ENCODE results near the gene KCNK17.

Gene KCNK17

GRCh38 chr6:39335780-39336545 is 21.7 kb upstream of the KCNK17 start:
- peak; percentile 91 for DNase-seq

GRCh38 chr6:39333644-39334438 is 19.6 kb upstream of the KCNK17 start:
- no peak for DNase-seq

DNA sequence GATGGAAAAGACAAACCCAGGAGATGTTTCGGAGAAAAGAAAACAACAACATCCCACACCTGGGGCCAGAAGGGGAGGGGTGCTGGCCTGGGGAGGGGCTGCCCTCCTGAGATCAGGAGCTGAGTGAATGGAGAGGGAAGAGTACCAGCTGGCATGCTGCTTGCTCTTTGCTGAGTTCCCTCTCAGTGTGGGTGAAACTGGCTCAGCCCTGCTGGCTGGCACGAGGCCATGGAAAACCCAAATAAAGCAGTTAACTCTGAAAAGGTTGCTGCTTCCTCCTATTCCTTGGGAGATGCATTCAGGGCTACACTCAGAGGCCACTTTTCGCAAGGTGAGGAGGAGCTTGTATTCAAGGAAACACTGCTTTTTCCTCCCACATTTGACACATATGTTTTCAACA is 16.3 kb upstream of the KCNK17 start:
- DNase-seq, result peak; percentile 65

DNA sequence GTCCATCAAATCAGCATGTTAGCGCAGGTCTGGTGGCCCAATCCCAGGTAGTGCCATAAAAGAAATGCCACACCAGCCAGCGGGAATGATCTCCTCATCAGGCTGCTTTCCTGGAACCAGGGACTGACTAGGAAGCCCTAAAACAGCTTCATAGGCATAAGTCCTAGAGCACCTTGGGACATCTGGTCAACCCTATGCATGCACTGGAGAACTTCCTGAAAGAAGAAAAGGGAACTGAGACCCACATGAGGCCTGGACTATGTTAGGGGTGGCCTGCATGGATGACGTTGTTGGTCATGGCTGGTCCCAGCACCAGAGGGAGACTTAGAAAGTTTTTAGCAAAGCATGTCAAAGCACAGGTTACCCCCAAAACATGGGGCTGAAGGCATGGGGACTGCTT is 15.8 kb upstream of the KCNK17 start:
- DNase-seq, result peak; percentile 24

GRCh38 chr6:39328066-39328465 is 13.8 kb upstream of the KCNK17 start:
- no peak for DNase-seq

DNA sequence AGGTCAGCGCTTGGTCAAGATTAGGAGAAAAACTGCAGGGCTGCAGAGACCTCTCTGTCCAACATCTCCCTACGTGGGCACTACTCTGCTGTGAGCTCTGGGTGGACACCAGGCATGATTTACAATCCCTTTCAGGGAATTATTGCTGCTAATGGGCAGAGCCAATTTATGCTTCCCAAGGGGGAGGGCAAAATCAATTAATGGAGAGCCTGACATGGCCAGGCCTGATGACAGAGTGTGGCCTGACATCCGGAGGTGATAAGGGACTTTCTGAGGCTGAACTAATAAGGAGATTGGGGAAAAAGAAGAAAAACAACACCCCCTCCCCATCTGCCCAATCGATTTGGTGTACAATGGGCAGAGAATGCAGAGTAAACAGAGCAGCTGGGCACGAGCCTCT is 13.3 kb upstream of the KCNK17 start:
- DNase-seq, result no peak

DNA sequence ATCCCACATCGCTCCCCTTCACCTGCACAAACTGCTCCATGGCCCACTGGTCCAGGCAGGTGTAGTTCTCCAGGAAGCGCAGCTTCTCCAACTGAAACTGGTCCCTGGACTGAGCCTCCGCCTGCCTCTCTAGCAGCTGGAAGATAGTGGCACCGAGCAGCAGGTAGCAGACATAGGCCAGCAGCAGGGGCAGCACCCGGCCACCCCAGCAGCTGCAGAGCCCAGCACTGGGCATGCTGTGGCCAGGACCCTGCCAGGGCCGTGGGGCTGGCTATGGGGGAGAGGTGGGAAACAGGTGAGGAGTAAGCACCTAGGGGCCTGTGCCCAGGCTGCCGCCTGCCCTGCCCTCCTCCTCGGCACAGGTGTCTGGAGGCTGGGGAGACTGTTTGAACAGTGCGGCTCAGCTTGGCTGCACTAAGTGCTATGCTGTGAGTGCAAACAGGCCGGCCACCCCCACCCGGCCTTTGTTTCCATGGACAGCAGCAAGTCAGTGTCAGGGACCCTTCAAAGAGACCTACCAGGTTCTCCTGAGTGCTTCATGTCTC is 8.2 kb upstream of the KCNK17 start, which contains the start of gene KCNK16:
KCNK16 (minus strand) TSS at position 397 of the 545 bp plus-strand sequence; CDS start at position 235, 162 bp downstream.
- DNase-seq, result no peak

DNA sequence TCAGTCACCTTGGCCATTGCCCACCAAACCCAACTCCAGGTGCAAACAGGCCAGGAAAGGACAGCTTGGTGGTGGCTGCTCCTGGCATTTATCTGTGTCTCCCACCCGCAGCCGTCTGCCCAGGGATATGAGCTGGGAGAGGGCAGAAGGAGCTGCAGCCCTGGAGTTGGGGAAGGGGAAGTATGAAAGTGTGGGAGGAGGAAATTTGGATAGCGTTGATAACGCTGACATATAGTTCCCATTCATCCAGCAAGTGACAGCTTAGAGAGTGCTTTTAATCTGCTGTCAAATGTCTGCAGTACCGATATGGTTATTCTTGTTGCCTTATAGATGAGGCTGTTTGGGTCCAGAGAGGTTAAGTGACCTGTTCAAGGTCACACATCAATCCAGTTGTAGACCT is 7.5 kb upstream of the KCNK17 start:
- peak; percentile 61 for DNase-seq

DNA sequence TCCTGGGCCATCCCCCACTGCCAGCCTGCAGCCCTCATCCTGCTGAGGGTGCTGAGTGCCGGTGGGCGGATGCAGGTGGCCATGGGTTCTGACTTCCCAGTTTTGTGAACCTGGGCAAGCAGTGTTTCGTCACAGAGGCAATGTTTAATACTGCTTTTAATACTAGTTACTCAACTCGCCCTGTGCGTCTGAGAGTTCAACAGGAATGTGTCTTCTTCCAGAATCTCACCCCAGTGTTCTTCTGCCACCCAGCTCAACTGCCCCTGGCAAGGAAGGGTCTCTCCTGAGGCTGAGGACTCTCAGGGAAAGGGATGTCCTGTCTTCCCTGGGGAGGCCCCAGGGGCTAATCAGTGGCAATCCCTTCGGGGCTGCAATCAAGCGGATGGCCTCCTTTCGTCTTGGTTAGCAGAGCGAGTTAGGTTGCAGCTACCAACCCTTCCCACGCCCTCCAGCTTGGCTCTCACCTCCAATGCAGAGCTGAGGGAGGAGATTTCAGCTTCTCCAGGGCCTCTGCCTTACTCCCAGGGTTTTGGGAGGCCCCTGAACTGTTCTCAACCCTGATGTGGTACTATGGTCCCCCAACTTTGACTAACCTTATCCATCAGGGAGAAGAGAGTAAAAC is 6.3 kb upstream of the KCNK17 start:
- no peak for DNase-seq

GRCh38 chr6:39319621-39320362 is 5.6 kb upstream of the KCNK17 start:
- no peak for DNase-seq

DNA sequence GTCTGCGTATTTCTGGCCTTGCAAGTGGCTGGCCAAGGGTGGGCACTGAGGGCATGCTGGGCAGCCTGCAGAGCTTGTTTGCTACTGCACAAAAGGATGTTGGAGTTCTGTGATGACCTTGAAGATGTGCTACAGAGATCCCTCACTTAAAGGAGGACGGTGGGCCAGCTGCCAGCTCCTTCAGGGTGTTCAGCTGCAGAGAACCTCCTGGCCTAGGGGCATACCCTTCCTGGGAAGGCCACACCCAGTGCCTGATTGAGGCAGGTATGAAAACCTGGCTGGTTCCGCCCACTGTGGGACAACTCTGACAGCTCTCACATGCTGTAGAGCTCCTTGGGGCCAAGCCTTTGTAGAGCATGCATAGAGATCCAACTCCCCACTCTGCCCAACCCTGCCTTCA is 3.0 kb upstream of the KCNK17 start:
- no peak for DNase-seq

- no peak for DNase-seq
These were observed 520 bp downstream of the KCNK17 start for GRCh38 chr6:39313526-39314272.

DNA sequence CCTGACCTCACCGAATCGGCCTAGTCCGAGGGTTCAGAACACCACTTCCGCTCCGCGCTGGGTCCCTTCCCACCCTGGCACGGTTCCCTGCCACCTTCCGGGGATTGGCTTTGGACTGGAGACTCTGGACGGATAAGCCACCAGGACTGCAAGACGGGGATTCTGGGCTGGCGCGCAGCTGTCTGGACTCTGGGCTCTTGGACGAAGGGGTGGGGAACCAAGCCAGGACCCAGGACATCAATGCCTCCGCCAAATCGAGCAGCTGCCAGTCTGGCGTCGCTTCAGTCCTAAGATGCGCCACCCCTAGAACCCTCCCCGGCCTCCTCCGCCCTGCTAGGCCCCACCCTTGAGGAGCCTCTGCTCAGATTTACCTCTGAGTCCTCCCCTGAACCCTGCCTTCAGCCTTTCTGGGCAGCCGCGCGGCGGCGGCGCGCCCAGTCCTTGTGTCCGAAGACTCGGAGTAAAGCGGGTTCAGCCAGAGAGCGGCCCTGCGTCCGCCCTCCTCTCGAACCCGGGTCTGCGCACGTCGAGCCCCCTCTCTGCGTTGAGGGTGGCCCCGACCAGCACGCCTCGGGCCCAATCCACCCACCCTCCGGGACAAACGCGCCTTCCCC is 1.2 kb downstream of the KCNK17 start:
- DNase-seq, result no peak

DNA sequence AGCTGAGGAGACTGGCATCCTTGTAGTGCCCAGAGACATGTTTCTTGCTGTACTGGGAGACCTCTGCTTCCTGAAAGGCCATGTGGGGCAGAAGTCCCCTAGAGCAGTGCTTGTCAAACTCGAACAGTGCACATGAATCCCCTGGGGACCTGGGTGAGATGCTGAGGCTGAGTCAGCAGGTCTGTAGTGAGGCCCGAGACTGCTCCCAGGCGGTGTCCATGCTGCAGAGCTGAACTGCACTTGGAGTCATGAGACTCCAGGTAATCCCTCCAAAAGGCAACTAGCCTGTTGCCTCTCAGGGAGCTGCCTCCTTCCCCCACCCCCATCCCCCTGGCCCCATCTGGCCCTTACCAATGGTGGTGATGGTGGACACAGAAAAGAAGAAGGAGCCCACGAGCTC is 3.7 kb downstream of the KCNK17 start:
- DNase-seq, result no peak

- DNase-seq, result peak; percentile 53
These were observed 4.2 kb downstream of the KCNK17 start for GRCh38 chr6:39309942-39310531.

GRCh38 chr6:39307462-39307861 is 6.8 kb downstream of the KCNK17 start:
- DNase-seq, result no peak

GRCh38 chr6:39304951-39305350 is 9.3 kb downstream of the KCNK17 start:
- no peak for DNase-seq

DNA sequence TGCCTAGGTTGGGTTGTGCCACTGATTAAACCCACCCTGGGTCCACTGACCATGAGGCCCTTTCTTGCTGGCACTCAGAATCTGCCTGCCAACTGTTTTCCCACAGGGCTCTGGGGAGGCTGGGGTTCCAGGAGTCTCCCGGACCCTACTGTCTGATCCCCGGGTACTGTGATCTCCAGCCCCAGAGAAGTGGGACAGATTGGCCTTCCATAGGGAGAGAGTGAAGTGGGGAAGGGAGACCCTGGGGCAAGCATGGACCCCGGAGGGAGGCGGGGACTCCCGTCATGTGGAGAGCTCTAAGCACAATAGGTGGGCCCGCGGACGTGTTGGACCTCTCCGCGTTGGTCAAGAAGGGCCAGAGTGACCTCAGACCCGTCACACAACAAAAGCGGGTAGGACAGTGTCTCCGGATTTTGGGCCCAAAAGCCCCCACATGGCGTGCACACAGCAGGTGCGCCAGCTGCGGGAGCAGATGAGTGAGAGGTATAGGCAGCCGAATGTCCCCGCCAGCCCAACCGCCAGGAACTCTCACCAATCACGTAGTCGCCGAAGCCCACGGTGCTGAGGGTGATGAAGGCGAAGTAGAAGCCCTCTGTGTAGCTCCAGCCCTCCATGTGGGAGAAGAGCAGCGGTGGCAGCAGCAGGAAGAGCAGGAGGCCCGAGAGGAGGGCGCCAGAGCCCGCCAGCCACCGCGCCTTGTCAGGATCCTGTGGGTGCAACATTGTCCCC is 10.6 kb downstream of the KCNK17 start:
- DNase-seq, result no peak

- DNase-seq, result peak; percentile 61
These were observed 11.4 kb downstream of the KCNK17 start for GRCh38 chr6:39302669-39303424.

DNA sequence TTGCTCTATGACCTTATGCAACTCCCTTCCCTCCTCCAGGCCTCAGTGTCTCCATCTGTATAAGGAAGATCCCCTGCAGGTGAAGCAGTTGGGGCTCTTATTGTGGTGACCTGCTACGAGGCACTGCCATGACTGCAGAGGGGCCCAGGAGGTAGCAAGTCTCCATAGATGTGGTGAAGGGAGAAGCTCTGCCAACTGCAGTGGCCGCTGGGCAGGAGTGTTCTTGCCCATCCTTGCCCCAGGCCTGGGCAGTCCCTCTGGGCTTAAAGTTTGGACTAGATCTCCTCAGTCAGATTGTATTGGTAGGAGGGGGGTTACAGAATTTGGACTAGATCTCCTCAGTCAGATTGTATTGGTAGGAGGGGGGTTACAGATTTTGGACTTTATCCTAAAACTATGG is 12.2 kb downstream of the KCNK17 start:
- DNase-seq, result no peak
